Keratinocyte (primary cell): ENCODE measurements around the gene MAD1L1. TPM values are rescaled to one million over a fixed set of nuclear protein-coding genes. Genes with fewer than 3 reads are reported as not detected.

Experiments used
- DNase-seq: peaks from one replicate; pipeline ENCODE4 v3.0.0-alpha.2; 2011; ENCODE audit warnings: low read depth, missing footprints, low spot score
- FAIRE-seq: peaks from 2 replicates; lab custom pipeline; 2011; peaks lifted over from hg19 to GRCh38; lab: Jason Lieb, UNC
- H2AFZ ChIP-seq: 2 replicates; pipeline ENCODE4 v1.6.0; 2012; ENCODE audit warnings: low read length, control low read depth, inconsistent platforms; ENCODE audit not compliant: control insufficient read depth
- H3K27ac ChIP-seq: 2 replicates; pipeline ENCODE4 v1.5.1; 2011; ENCODE audit warnings: low read length; ENCODE audit not compliant: control insufficient read depth, insufficient read depth
- H3K27me3 ChIP-seq: 3 replicates; pipeline ENCODE4 v1.6.0; 2011; ENCODE audit warnings: low read length; ENCODE audit not compliant: control insufficient read depth, insufficient read depth; ENCODE audit errors: extremely low read depth
- H3K36me3 ChIP-seq, 2 experiments: 2 replicates in 1 of 2; 3 replicates in 1 of 2; pipeline ENCODE4 v1.5.1; 2011; ENCODE audit warnings: low read length in 2 of 2, mild to moderate bottlenecking in 1 of 2; ENCODE audit not compliant: control insufficient read depth in 2 of 2, insufficient read depth in 2 of 2; ENCODE audit errors: extremely low read depth in 1 of 2
- H3K4me1 ChIP-seq: 3 replicates; pipeline ENCODE4 v1.5.1; 2011; ENCODE audit warnings: low read length; ENCODE audit not compliant: control insufficient read depth, insufficient read depth; ENCODE audit errors: extremely low read depth
- H3K4me2 ChIP-seq: 3 replicates; pipeline ENCODE4 v1.6.0; 2011; ENCODE audit warnings: low read depth, low read length; ENCODE audit not compliant: control insufficient read depth, insufficient read depth; ENCODE audit errors: extremely low read depth
- H3K4me3 ChIP-seq, 3 experiments: fragments of 200-600 bp in 1 of 3; sonication (generic) in 1 of 3; 2 replicates in 2 of 3; 3 replicates in 1 of 3; pipeline ENCODE4 v1.5.1; 2011 to 2016; ENCODE audit warnings: low read length in 3 of 3, mild to moderate bottlenecking in 3 of 3, control low read depth in 2 of 3, inconsistent platforms in 1 of 3, low read depth in 1 of 3, mixed read lengths in 1 of 3, mixed run types in 1 of 3, moderate library complexity in 1 of 3; ENCODE audit not compliant: control insufficient read depth in 2 of 3, insufficient read depth in 2 of 3; ENCODE audit errors: extremely low read depth in 1 of 3
- H3K79me2 ChIP-seq: 2 replicates; pipeline ENCODE4 v1.6.0; 2012; ENCODE audit warnings: low read length; ENCODE audit not compliant: control insufficient read depth, insufficient read depth
- H3K9ac ChIP-seq: 3 replicates; pipeline ENCODE4 v1.6.0; 2011; ENCODE audit warnings: low read length; ENCODE audit not compliant: control insufficient read depth, insufficient read depth; ENCODE audit errors: extremely low read depth
- H3K9me1 ChIP-seq: 3 replicates; pipeline ENCODE4 v1.6.0; 2011; ENCODE audit warnings: low read length; ENCODE audit not compliant: control insufficient read depth, insufficient read depth; ENCODE audit errors: extremely low read depth
- H3K9me3 ChIP-seq: 2 replicates; pipeline ENCODE4 v1.5.1; 2012; ENCODE audit warnings: low read depth, low read length; ENCODE audit not compliant: control insufficient read depth
- H4K20me1 ChIP-seq: 3 replicates; pipeline ENCODE4 v1.6.0; 2011; ENCODE audit warnings: low read length; ENCODE audit not compliant: control insufficient read depth, insufficient read depth; ENCODE audit errors: extremely low read depth
- EZH2 ChIP-seq: IDR thresholded peaks from one replicate; pipeline ENCODE4 v1.6.1; 2012; ENCODE audit warnings: inconsistent platforms, mild to moderate bottlenecking, low read length, moderate library complexity
- dilution Hi-C: fragments of 300-500 bp; cut with MboI; formaldehyde crosslinking; loops from one replicate; pipeline ENCODE4 v1.7.0; 2020; ENCODE audit warnings: low sequenced_read_pairs; ENCODE audit not compliant: extremely low pct_ligation_motif_present
- polyA plus RNA-seq, 5 experiments: library from polyadenylated mRNA; depleted of rRNA in 3 of 5; stranded (reverse) in 3 of 5; stranded (forward) in 1 of 5; unstranded in 1 of 5; fragments of >200 nt; gene quantifications; 1 replicate in 1 of 5; 2 replicates in 3 of 5; 3 replicates in 1 of 5; pipeline versions ENCODE4 v1.2.1 to v1.2.3, GENCODE V29; 2011 to 2012; ENCODE audit warnings: missing spikeins in 2 of 5, low read depth in 1 of 5, low replicate concordance in 1 of 5
- TF ChIP-seq, protein P1 (sequence below), 3 experiments: IDR thresholded peaks in 1 of 3; conservative IDR thresholded peaks in 1 of 3; optimal IDR thresholded peaks in 1 of 3; 2 replicates in 2 of 3; 3 replicates in 1 of 3; pipeline versions ENCODE3 to v1.5.1; 2011; ENCODE audit warnings: low read length in 3 of 3, mild to moderate bottlenecking in 3 of 3, moderate library complexity in 2 of 3, control low read depth in 1 of 3, inconsistent platforms in 1 of 3; ENCODE audit not compliant: insufficient read depth in 2 of 3; ENCODE audit errors: extremely low read depth in 1 of 3

The MAD1L1 gene
- polyA plus RNA-seq, 1 donor (not counting 4 experiments of a cell fraction or from before 2014, with no cell fraction given): 18.0 TPM

- peaks cover 29 to 44% of the 10 kb centered on the region in 2 experiments for H3K36me3 ChIP-seq
- dilution Hi-C loops: no loop called here
These were observed 14.3 kb downstream of the MAD1L1 start for GRCh38 chr7:2218444-2218785.

GRCh38 chr7:2217716-2218443, 14.9 kb downstream of the MAD1L1 start:
- Histone ChIP-seq H3K4me1 (no peaks in the 10 kb centered on the region), H3K4me3 (no peak overlapping the region), H3K27ac (no peak overlapping the region), H3K79me2 (peaks cover 21% of the 10 kb centered on the region), H3K9ac (no peak overlapping the region), H3K36me3 (peaks cover 33 to 46% of the 10 kb centered on the region in 2 experiments), H3K27me3 (no peaks in the 10 kb centered on the region), H3K4me2 (no peak overlapping the region), H2AFZ (no peak overlapping the region), H4K20me1 (no peaks in the 10 kb centered on the region), H3K9me3 (no peaks in the 10 kb centered on the region), H3K9me1 (no peaks in the 10 kb centered on the region)
- dilution Hi-C loops: no loop called here
- DNase-seq (no peak), FAIRE-seq (no peak)
- TF ChIP-seq, protein P1, sequence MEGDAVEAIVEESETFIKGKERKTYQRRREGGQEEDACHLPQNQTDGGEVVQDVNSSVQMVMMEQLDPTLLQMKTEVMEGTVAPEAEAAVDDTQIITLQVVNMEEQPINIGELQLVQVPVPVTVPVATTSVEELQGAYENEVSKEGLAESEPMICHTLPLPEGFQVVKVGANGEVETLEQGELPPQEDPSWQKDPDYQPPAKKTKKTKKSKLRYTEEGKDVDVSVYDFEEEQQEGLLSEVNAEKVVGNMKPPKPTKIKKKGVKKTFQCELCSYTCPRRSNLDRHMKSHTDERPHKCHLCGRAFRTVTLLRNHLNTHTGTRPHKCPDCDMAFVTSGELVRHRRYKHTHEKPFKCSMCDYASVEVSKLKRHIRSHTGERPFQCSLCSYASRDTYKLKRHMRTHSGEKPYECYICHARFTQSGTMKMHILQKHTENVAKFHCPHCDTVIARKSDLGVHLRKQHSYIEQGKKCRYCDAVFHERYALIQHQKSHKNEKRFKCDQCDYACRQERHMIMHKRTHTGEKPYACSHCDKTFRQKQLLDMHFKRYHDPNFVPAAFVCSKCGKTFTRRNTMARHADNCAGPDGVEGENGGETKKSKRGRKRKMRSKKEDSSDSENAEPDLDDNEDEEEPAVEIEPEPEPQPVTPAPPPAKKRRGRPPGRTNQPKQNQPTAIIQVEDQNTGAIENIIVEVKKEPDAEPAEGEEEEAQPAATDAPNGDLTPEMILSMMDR (optimal IDR thresholded peaks at IDR 0.05 in 1 of 3, IDR thresholded peaks at IDR 0.05 in 1 of 3, conservative IDR thresholded peaks at IDR 0.05 in 1 of 3; ENCODE audit: extremely low read depth in 1 of 3, insufficient read depth in 2 of 3, low read length in 3 of 3): no peak
- no peak for TF ChIP-seq EZH2

More at GRCh38 chr7:2218444-2218785, 14.3 kb downstream of the MAD1L1 start:
- Histone ChIP-seq H3K4me1 (no peaks in the 10 kb centered on the region), H2AFZ (no peak overlapping the region), H3K4me2 (no peak overlapping the region), H3K27me3 (no peaks in the 10 kb centered on the region), H3K79me2 (peaks cover 26% of the 10 kb centered on the region), H3K4me3 (no peak overlapping the region), H4K20me1 (no peaks in the 10 kb centered on the region), H3K9me1 (no peaks in the 10 kb centered on the region), H3K27ac (no peak overlapping the region), H3K9ac (no peak overlapping the region), H3K9me3 (no peaks in the 10 kb centered on the region)
- FAIRE-seq (no peak), DNase-seq (no peak)
- TF ChIP-seq, protein P1 (optimal IDR thresholded peaks at IDR 0.05 in 1 of 3, IDR thresholded peaks at IDR 0.05 in 1 of 3, conservative IDR thresholded peaks at IDR 0.05 in 1 of 3; ENCODE audit: extremely low read depth in 1 of 3, insufficient read depth in 2 of 3, low read length in 3 of 3): no peak
- TF ChIP-seq EZH2: no peak
